SK-N-MC (cell line): ENCODE measurements around the gene SMKR1.
"Not testable (repeated sequence)": the region's sequence is repeated elsewhere in the genome, so short reads cannot be mapped to it uniquely, and the experiment has no call there.

ENCODE experiments used
- DNase-seq: peaks from one replicate; pipeline ENCODE4 v3.0.0-alpha.2; 2011; ENCODE audit warnings: low read depth, low spot score
- H3K27ac ChIP-seq: fragments of 200-600 bp; sonication (generic); 2 replicates; pipeline ENCODE4 v1.5.1; 2016; ENCODE audit warnings: mixed run types
- H3K36me3 ChIP-seq: fragments of 200-600 bp; sonication (generic); 2 replicates; pipeline ENCODE4 v1.6.1; 2017; ENCODE audit warnings: antibody characterized with exemption, low read length, mixed read lengths; ENCODE audit not compliant: insufficient read depth
- H3K4me3 ChIP-seq: fragments of 200-600 bp; sonication (generic); 2 replicates; pipeline ENCODE4 v1.5.1; 2016
- H3K9ac ChIP-seq: fragments of 200-600 bp; sonication (generic); 2 replicates; pipeline ENCODE4 v1.8.0; 2017; ENCODE audit warnings: mixed run types, mixed read lengths; ENCODE audit not compliant: insufficient read length
- H3K9me3 ChIP-seq: fragments of 200-600 bp; sonication (generic); 2 replicates; pipeline ENCODE4 v1.6.1; 2017; ENCODE audit warnings: low read depth, mild to moderate bottlenecking, antibody characterized with exemption, low read length, moderate library complexity, mixed read lengths
- EZH2 ChIP-seq: fragments of 200-600 bp; sonication (generic); IDR thresholded peaks from one replicate; pipeline ENCODE4 v1.6.1; 2017; ENCODE audit warnings: antibody characterized with exemption
- FOXP2 ChIP-seq: optimal IDR thresholded peaks from 2 replicates; pipeline ENCODE3; 2011; ENCODE audit warnings: mild to moderate bottlenecking, moderate library complexity; ENCODE audit not compliant: insufficient read depth; ENCODE audit errors: extremely low read length, control extremely low read depth
- POLR2AphosphoS5 ChIP-seq: IDR thresholded peaks from 2 replicates; pipeline ENCODE4 v1.6.1; 2012; ENCODE audit warnings: mild to moderate bottlenecking, low read depth, low read length, borderline replicate concordance

SMKR1 gene

DNA sequence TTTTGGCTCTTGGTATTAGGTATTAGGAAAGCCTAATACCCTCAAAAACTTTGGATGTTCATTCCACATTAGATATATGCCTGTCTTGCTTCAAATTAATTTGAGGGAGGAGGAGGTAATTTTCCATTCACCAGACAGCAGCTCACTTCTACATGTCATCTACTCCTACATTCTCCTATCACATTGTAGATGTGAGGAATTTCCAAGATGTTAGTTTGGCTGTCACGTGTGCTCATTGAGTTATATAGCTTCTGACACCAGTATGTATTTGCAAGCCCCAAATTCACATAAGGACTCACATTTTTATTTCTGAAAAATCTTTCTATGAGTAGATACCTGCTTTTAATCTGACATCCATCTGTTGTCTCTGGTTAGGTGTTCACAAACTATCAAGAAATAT, 22.5 kb upstream of the SMKR1 start:
- DNase-seq: no peak

DNA sequence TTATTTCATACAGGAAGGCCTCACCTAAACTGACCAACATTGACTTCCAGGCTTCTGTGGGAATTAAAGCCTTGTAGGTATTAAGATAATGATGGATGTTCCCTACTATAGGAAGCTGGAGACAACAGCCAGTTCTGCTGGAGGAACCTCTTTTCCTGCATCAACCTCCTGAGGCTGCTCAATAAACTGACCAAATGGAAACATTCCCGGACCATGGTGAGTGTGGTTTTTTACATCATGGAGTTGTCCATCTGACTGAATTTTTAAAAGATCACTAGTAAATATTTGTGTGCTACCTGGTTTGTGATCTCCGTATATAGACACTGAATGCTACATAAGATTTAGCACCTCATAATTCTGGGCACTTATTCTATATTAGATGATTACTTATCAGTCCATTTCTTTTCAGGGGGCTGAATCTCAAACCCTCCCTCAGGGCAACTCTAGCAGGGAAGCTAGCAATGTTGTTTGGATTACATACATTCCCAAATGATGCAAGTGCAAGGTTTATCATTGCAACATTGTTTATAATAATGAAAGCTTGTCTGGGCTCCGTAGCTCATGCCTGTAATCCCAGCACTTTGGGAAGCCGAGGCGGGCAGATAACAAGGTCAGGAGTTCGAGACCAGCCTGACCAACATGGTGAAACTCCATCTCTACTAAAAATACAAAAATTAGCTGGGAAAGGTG, 21.5 kb upstream of the SMKR1 start:
- DNase-seq: no peak
- Histone ChIP-seq H3K9ac (no peak overlapping the region), H3K36me3 (no peaks in the 10 kb centered on the region), H3K9me3 (no peaks in the 10 kb centered on the region), H3K4me3 (no peak overlapping the region), H3K27ac (no peak overlapping the region)
- no peak for TF ChIP-seq FOXP2
- TF ChIP-seq EZH2: no peak
- no peak for TF ChIP-seq POLR2AphosphoS5

More for the DNA sequence above, 22.5 kb upstream of the SMKR1 start:
- Histone ChIP-seq H3K4me3 (no peak overlapping the region), H3K36me3 (no peaks in the 10 kb centered on the region), H3K27ac (no peak overlapping the region), H3K9me3 (no peaks in the 10 kb centered on the region), H3K9ac (no peak overlapping the region)
- no peak for TF ChIP-seq POLR2AphosphoS5
- TF ChIP-seq EZH2: no peak
- TF ChIP-seq FOXP2: no peak

DNA sequence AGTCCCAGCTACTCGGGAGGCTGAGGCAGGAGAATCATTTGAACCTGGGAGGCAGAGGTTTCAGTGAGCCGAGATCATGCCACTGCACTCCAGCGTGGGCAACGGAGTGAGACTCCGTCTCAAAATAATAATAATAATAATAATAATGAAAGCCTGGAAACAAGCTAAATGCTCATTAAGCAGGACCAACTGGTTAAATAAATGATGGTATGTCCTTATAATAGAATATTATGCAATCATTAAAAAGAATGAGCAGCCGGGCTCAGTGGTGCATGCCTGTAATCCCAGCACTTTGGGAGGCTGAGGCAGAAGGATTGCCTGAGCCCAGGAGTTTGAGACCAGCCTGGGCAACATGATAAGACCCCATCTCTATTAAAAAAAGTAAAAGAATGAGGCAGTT, 21.0 kb upstream of the SMKR1 start:
- H3K9me3 ChIP-seq, H3K4me3 ChIP-seq: not testable (repeated sequence)

DNA sequence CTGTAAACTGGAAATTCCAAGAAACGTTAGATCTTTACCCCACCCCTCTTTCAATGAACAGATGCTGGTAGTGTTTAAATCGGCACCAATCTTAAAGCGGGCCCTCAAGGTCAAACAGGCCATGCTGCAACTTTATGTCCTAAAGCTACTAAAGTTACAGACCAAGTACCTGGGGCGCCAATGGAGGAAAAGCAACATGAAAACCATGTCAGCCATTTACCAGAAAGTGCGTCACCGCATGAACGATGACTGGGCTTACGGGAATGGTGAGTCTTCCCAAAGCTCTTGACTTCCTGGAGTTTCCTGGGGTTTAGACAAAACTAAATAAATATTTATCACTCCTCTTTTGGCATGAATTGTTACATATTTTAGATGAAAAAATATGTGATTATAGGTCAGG, 19.6 kb upstream of the SMKR1 start:
- Histone ChIP-seq H3K27ac (no peak overlapping the region), H3K9me3 (no peaks in the 10 kb centered on the region), H3K9ac (no peak overlapping the region), H3K4me3 (no peak overlapping the region), H3K36me3 (no peaks in the 10 kb centered on the region)
- no peak for DNase-seq
- no peak for TF ChIP-seq FOXP2
- TF ChIP-seq EZH2: no peak
- TF ChIP-seq POLR2AphosphoS5: no peak

More for the DNA sequence above, 21.0 kb upstream of the SMKR1 start:
- not testable (repeated sequence) for H3K27ac ChIP-seq, H3K36me3 ChIP-seq, DNase-seq, H3K9ac ChIP-seq

DNA sequence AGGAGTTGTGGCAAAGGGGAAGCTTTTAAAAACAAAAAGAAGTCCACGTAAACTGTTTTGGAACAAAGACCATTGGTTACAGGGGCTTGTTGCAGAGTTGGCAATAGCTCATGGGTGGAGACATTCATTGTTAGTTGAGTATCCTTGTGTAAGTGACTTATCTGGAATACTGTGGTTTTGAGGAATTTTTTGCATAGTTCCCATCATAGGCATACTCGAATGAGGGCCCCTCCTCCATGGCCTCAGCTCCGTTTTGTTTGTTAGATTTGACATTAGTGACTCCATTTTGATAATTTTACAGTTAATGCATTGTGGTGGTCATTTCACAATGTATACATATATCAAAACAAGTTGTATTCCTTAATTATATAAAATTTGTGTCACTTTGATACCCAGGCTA, 12.8 kb upstream of the SMKR1 start:
- Histone ChIP-seq H3K9ac (no peak overlapping the region), H3K27ac (no peak overlapping the region), H3K4me3 (no peak overlapping the region), H3K9me3 (no peaks in the 10 kb centered on the region), H3K36me3 (no peaks in the 10 kb centered on the region)
- no peak for DNase-seq
- no peak for TF ChIP-seq FOXP2
- no peak for TF ChIP-seq EZH2

DNA sequence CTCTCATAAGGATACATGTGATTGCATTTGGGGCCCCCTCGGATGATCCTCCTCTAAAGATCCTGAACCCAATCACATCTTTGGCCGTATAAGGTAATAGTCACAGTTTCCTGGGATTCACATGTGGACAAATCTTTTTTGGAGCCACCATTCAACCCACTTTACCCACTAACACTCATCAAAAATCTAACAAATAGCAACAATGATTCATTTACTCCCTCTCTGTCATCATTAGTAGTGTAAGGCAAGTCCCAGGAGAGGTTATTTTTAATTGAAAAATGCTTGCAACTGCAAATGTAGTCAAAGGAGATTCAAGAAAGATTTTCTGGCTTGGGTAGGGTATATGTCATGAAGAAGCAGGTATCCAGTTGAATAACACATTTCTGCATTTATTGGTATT, 9.9 kb upstream of the SMKR1 start:
- Histone ChIP-seq H3K4me3 (no peak overlapping the region), H3K9ac (no peak overlapping the region), H3K36me3 (no peaks in the 10 kb centered on the region), H3K9me3 (no peaks in the 10 kb centered on the region), H3K27ac (no peak overlapping the region)
- TF ChIP-seq EZH2 (no peak), POLR2AphosphoS5 (no peak), FOXP2 (no peak)
- DNase-seq: no peak

DNA sequence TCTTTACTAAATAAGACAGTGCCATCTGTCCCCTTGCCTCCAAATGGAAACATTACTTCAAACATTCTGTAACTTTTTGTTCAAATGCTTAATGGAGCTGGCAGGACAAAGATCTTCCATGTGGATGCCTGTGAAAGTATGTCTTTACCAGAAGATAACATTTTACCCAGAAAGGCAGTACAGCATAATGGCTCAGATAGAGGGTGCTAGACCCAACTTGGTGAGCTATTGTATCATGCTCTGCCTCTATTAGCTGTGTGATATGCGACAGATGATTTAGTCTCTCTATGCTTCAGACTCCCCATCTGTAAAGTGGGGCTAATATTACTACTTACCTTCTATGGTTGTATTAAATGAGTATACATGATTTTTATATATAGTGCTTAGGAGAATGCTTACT, 8.8 kb upstream of the SMKR1 start:
- H3K9me3 ChIP-seq: no peaks in the 10 kb centered on the region
- TF ChIP-seq EZH2 (no peak), FOXP2 (no peak), POLR2AphosphoS5 (no peak)
- no peak for DNase-seq
- no peaks in the 10 kb centered on the region for H3K36me3 ChIP-seq
- H3K27ac ChIP-seq: no peak overlapping the region
- H3K4me3 ChIP-seq: no peak overlapping the region
- H3K9ac ChIP-seq: no peak overlapping the region

DNA sequence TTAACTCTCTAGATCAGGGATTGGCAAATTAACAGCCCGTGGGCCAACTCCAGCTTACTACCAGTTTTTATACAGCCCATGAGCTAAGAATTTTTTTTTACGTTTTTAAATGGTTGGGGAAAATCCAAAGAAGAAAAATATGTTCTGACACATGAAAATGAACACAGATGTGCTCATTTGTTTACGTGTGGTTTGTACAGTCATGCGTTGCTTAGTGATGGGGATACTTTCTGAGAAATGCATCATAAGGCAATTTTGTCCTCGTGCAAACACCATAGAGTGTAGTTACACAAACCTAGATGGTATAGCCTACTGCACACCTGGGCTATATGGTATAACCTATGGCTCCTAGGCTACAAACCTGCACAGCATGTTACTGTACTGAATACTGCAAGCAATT, 8.3 kb upstream of the SMKR1 start:
- H3K9ac ChIP-seq: no peak overlapping the region
- H3K27ac ChIP-seq: no peak overlapping the region
- no peak overlapping the region for H3K4me3 ChIP-seq
- DNase-seq: no peak
- no peak for TF ChIP-seq FOXP2
- no peak for TF ChIP-seq EZH2
- no peak for TF ChIP-seq POLR2AphosphoS5
- H3K36me3 ChIP-seq: no peaks in the 10 kb centered on the region
- no peaks in the 10 kb centered on the region for H3K9me3 ChIP-seq

DNA sequence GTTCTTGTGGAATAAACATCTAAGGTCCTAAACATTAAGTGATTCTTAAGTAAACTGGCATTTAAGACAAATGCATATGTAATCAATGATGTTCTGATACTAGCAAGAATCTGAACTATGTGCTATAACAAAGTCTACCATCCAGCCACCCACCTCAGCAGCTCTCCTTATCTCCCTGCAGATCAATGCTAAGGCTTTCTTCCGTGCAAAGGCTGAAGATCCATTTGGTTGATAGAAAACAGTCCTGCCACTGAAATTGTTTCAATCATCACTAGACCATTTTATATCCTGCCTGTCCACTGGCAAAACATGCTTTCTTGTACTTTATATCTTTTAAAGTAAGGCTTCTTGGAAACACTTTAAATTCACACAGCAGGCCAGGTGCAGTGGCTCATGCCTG, 6.3 kb upstream of the SMKR1 start:
- Histone ChIP-seq H3K27ac (no peak overlapping the region), H3K36me3 (no peaks in the 10 kb centered on the region), H3K9me3 (no peaks in the 10 kb centered on the region), H3K4me3 (no peak overlapping the region), H3K9ac (no peak overlapping the region)
- TF ChIP-seq FOXP2: no peak
- TF ChIP-seq EZH2: no peak
- no peak for TF ChIP-seq POLR2AphosphoS5
- no peak for DNase-seq
